ENCODE measurements around the gene ANTXR1.

Gene ANTXR1

DNA sequence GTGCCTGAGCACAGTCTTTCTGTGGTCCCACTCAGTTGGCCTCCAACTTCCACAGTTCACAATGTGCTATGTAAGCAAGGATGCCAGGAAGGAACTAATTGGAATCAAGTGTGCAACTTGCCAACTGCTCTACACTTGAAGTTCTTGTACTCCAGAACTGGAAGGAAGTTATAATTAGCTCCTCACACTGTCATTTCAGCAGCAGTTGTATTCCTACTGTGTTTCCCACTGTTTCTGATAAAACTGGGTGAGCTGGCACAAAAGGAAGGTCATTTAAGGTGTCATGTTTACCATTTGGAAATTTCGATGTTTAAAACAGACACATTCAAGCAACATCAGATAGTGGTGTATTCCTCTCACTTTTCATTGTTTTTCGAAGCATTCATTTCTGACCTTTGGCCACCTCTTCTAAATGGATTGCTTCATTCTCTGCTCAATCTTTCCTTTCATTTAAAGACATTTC lies 84.2 kb downstream of the ANTXR1 start:
- peaks cover 0 to 4% (median 0%) of the 10 kb centered on the region in 3 donors for H3K36me3 ChIP-seq

DNA sequence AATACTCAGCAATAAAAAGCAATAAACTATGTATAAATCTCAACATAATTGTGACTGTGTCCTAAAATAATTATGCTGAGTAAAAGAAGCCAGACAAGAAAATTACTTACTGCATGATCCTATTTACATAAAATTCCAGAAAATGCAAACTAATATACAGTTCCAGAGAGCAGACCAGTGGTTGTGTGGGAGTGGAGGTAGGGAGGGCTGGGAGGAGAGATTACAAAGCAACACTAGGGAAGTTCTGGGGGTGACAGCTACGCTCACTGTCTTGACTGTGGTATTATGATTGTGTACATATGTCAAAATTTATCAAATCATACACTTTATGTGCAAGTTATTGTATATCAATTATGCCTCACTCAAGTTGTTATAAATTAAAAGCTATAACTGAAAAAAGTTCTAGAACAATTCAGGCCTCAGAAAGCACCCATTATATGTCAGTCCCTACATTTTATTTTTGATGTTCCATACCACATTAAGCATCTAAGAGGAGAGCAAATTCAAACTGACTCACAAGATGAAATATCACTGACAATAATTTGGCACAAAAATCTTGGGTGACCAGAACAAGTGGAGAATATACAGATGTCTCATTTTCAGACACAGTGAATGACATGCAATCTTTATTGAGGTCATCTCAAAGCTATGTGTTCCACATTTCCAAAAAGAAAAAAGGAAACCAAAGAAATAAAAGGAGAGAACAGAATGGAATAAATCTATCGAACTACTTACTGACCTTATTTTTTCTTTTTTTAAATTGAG lies 85.1 kb downstream of the ANTXR1 start:
- DNase-seq: no peak
- TF ChIP-seq, protein P1, sequence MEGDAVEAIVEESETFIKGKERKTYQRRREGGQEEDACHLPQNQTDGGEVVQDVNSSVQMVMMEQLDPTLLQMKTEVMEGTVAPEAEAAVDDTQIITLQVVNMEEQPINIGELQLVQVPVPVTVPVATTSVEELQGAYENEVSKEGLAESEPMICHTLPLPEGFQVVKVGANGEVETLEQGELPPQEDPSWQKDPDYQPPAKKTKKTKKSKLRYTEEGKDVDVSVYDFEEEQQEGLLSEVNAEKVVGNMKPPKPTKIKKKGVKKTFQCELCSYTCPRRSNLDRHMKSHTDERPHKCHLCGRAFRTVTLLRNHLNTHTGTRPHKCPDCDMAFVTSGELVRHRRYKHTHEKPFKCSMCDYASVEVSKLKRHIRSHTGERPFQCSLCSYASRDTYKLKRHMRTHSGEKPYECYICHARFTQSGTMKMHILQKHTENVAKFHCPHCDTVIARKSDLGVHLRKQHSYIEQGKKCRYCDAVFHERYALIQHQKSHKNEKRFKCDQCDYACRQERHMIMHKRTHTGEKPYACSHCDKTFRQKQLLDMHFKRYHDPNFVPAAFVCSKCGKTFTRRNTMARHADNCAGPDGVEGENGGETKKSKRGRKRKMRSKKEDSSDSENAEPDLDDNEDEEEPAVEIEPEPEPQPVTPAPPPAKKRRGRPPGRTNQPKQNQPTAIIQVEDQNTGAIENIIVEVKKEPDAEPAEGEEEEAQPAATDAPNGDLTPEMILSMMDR (IDR thresholded peaks at IDR 0.05): no peak
- Histone ChIP-seq H3K27me3 (no peaks in the 10 kb centered on the region), H3K27ac (peak overlapping the region in 1 of 2 donors; percentile 11), H3K4me1 (peaks cover 0 to 24% (median 12%) of the 10 kb centered on the region in 4 donors), H3K36me3 (peaks cover 6 to 8% (median 7%) of the 10 kb centered on the region in 3 donors), H3K9me3 (no peaks in the 10 kb centered on the region), H3K4me3 (no peak overlapping the region)
- intact Hi-C loops (cut with DNase I; ENCODE audit: low total_unique reads): no loop called here

More for the DNA sequence above, 84.2 kb downstream of the ANTXR1 start:
- DNase-seq: no peak
- Histone ChIP-seq H3K9me3 (no peaks in the 10 kb centered on the region), H3K4me3 (no peak overlapping the region), H3K27me3 (no peaks in the 10 kb centered on the region), H3K4me1 (peaks cover 0 to 24% (median 12%) of the 10 kb centered on the region in 4 donors), H3K27ac (peak overlapping the region in 1 of 2 donors; percentile 18)
- TF ChIP-seq, protein P1 (IDR thresholded peaks at IDR 0.05): no peak
- intact Hi-C loops (cut with DNase I; ENCODE audit: low total_unique reads): no loop called here

DNA sequence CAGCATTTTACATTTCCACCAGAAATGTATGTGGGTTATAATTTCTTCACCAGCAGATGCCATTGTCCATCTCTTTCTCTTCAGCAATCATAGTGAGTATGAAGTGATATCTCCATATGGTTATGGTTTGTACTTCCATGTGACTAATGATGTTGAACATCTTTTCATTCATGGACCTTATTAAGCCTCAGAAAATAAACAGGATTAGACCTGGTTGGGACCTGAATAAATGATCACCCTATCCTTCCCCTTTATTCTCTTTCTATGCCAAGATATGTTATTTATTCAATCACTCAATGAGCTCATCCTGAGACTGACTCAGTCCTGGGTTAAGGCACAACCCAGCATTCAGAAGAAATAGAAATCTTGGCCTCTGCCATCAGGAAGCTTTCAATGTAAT lies 86.6 kb downstream of the ANTXR1 start:
- peak overlapping the region in 1 of 2 donors; percentile 34 for H3K27ac ChIP-seq
- no peaks in the 10 kb centered on the region for H3K27me3 ChIP-seq
- TF ChIP-seq, protein P1 (IDR thresholded peaks at IDR 0.05): no peak
- no peak overlapping the region for H3K4me3 ChIP-seq
- peaks cover 0 to 29% (median 12%) of the 10 kb centered on the region in 4 donors for H3K4me1 ChIP-seq
- DNase-seq: no peak
- intact Hi-C loops (cut with DNase I; ENCODE audit: low total_unique reads): no loop called here
- no peaks in the 10 kb centered on the region for H3K9me3 ChIP-seq
- peaks cover 10 to 13% (median 12%) of the 10 kb centered on the region in 3 donors for H3K36me3 ChIP-seq

DNA sequence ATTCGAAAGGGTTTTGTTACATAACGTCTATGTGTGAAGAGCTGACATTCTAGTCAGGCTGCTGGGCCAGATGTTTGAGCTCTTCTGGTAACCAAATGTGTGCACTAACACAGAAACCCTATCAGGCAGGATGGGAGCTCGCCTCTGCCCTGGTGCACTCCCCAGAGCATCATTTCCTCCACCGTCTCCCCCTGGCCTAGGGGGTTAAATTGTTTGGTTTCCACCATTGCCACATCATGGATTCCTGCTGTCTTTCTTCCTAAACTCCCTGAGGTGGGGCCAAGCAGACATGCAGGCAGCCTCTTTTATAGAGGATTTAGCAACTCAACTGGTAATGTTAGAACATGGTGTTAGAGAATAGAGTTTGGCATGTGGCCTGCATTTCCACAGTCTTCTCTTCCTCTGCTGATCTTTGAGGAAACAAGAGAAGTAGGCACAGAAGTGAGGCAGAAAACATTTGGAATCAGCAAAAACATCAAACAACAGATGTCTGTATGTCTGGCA lies 87.3 kb downstream of the ANTXR1 start:
- intact Hi-C loops (cut with DNase I; ENCODE audit: low total_unique reads): loop anchor here (10.0 kb wide), 1 partner anchor 85 kb away; the partner anchor contains the start of gene ANTXR1
- peak overlapping the region in 1 of 2 donors; percentile 34 for H3K27ac ChIP-seq
- no peak overlapping the region for H3K4me3 ChIP-seq
- TF ChIP-seq, protein P1 (IDR thresholded peaks at IDR 0.05): no peak
- peak in 1 of 2 donors; percentile 67 for DNase-seq
- no peaks in the 10 kb centered on the region for H3K27me3 ChIP-seq
- peaks cover 0 to 29% (median 12%) of the 10 kb centered on the region in 4 donors for H3K4me1 ChIP-seq
- H3K36me3 ChIP-seq: peaks cover 12 to 20% (median 15%) of the 10 kb centered on the region in 3 donors
- H3K9me3 ChIP-seq: no peaks in the 10 kb centered on the region

DNA sequence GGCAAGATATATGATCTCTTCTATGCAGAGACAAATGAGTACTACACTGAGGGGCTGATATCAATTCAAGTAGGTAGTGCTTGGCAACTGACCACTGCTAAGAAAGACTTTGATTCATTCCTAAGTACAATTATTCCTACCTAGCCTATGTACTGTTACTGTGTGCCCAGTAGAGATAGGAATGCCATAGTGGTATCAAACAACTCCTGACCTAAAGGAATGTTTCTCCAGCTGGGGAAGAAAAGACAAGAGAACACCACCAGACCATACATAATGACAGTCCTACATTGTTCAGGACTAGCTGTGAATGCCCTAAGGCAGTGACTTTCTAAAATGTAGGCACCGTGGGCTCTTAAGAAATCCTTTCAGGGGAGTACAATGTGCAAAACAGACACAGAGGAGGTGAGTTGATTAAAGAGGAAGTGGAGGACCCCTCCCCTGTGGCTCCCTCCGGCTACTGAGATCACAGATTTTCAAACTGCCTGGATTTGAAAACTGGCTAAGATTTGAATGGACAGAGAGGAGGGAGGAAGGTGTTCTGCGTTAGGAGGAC lies 89.1 kb downstream of the ANTXR1 start:
- intact Hi-C loops (cut with DNase I; ENCODE audit: low total_unique reads): loop anchor here (10.0 kb wide), 1 partner anchor 87 kb away; the partner anchor contains the start of gene ANTXR1
- H3K27ac ChIP-seq: no peak overlapping the region
- H3K27me3 ChIP-seq: no peaks in the 10 kb centered on the region
- TF ChIP-seq, protein P1 (IDR thresholded peaks at IDR 0.05): no peak
- H3K4me1 ChIP-seq: peaks cover 0 to 21% (median 8%) of the 10 kb centered on the region in 4 donors
- H3K9me3 ChIP-seq: no peaks in the 10 kb centered on the region
- peaks cover 12 to 22% (median 21%) of the 10 kb centered on the region in 3 donors for H3K36me3 ChIP-seq
- DNase-seq: no peak
- H3K4me3 ChIP-seq: no peak overlapping the region
